Prostate gland (tissue), 2 donors: ENCODE data around the gene SNX6.

Experiments
- CTCF ChIP-seq, 4 experiments: fragments of 200-600 bp in 2 of 4; fragments of 450-650 bp in 2 of 4; sonication (generic) in 2 of 4; IDR thresholded peaks; 1 replicate in 3 of 4; 2 replicates in 1 of 4; pipeline ENCODE4 v1.5.1; 2016 to 2019; ENCODE audit warnings: antibody characterized with exemption in 4 of 4, mild to moderate bottlenecking in 2 of 4, moderate library complexity in 2 of 4
- POLR2A ChIP-seq: fragments of 450-650 bp; IDR thresholded peaks from one replicate; pipeline ENCODE4 v1.6.1; 2016; ENCODE audit warnings: antibody characterized with exemption, mild to moderate bottlenecking

DNA sequence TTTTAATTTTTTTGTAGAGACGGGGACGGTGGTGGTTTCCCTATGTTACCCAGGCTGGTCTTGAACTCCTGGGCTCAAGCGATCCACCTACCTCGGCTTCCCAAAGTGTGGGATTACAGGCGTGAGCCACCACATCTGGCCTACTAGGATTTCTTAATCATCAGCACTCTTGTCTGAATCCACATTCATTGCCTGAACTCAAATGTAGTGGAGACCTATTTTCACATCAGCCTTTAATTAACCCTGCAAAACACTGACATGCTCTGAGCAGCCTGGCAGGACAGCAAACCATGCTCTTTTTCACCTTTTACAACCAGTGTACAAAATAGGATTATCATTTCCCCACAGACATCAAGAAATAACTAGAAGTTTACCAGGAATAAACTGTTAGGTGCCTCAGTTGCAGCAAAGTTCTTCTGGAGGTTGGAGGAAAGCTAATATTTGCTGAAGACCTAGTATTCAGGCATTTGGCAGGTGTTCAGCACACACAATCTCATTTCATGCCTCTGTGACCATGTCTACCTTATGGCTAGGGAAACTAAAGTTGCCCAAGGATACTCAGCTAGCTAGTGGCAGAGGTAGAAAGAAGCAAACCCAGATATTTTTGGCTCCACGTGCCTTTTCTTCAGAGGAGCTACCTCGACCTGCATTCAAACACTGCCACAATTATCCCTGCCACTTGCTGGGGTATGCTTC is 46.7 kb upstream of the SNX6 start:
- TF ChIP-seq POLR2A (no peak), CTCF (IDR thresholded peaks at IDR 0.05) (no peak)
